GM23248 (cell line): ENCODE data around the gene B4GALT6.

Experiments
- EZH2 ChIP-seq: fragments of 200-600 bp; sonication (generic); IDR thresholded peaks from 2 replicates; pipeline ENCODE4 v1.6.1; 2018; ENCODE audit warnings: antibody characterized with exemption, mild to moderate bottlenecking; ENCODE audit not compliant: insufficient read depth, poor library complexity, severe bottlenecking
- EZH2phosphoT487 ChIP-seq: fragments of 200-600 bp; sonication (generic); IDR thresholded peaks from 2 replicates; pipeline ENCODE4 v1.6.1; 2018; ENCODE audit warnings: antibody characterized with exemption, moderate library complexity, mild to moderate bottlenecking, low read depth; ENCODE audit not compliant: insufficient read depth

GRCh38 chr18:31660763-31661162 lies 23.6 kb downstream of the B4GALT6 start:
- TF ChIP-seq EZH2 (no peak), EZH2phosphoT487 (no peak)
